B cell (primary cell): ENCODE measurements around the gene GRM3.

ENCODE experiments used
- EZH2 ChIP-seq: IDR thresholded peaks from 2 replicates; pipeline ENCODE4 v1.6.1; 2012; ENCODE audit warnings: borderline replicate concordance, low read depth, mild to moderate bottlenecking, moderate library complexity, low read length; ENCODE audit not compliant: insufficient read depth, poor library complexity, severe bottlenecking
- TF ChIP-seq, protein P1 (sequence below): fragments of 200-600 bp; IDR thresholded peaks from one replicate; pipeline ENCODE4 v1.8.0; 2022; ENCODE audit warnings: antibody characterized with exemption, mild to moderate bottlenecking

DNA sequence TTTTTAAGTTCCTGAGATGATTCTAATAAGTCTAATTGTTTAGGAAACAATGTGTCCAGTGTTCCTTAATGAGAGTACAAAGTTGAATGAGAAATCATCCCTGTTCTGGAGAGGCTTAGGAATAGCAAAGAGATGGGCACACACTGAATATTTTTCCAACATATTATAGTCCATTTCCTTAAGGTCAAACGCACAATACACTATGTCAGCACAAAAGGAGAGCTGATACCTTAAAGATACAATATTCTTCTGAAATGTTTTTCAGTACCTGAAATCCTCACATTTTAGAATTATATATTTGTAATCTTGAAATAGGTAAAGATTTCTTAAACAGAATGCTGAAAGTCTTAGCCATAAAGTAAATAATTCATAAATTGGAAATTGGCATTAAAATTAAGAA is 183.2 kb downstream of the GRM3 start:
- TF ChIP-seq, protein P1, sequence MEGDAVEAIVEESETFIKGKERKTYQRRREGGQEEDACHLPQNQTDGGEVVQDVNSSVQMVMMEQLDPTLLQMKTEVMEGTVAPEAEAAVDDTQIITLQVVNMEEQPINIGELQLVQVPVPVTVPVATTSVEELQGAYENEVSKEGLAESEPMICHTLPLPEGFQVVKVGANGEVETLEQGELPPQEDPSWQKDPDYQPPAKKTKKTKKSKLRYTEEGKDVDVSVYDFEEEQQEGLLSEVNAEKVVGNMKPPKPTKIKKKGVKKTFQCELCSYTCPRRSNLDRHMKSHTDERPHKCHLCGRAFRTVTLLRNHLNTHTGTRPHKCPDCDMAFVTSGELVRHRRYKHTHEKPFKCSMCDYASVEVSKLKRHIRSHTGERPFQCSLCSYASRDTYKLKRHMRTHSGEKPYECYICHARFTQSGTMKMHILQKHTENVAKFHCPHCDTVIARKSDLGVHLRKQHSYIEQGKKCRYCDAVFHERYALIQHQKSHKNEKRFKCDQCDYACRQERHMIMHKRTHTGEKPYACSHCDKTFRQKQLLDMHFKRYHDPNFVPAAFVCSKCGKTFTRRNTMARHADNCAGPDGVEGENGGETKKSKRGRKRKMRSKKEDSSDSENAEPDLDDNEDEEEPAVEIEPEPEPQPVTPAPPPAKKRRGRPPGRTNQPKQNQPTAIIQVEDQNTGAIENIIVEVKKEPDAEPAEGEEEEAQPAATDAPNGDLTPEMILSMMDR = no peak
- no peak for TF ChIP-seq EZH2
